Measurements from ENCODE around the gene RNASE8. TPM values are rescaled to one million over a fixed set of nuclear protein-coding genes. Genes with fewer than 3 reads are reported as not detected.

RNASE8 gene
- total and polyA plus RNA-seq, 3 experiments from 2014 or later: not detected

DNA sequence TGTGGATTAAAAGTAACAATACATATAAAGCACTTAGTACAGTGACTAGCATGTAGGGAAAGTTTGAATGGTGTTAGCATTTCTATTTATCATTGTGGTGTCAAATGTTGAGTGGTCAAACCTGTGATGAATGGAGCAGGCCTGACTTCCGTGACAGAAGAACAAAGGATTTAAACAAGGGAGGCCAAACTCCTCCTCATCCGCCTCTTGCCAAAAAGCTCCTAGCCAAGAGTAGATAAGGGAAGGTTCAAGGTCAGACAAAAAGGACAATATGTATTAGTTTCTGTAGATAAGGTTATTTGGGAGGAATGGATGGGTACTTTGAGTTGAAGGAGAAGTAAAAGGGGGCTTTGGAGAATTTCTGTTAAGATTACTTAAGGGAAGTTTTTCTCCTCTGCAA is 9.0 kb upstream of the RNASE8 start:
- no peak for DNase-seq
- H3K4me3 ChIP-seq (ENCODE audit: low read length): no peak overlapping the region
- H3K27ac ChIP-seq (ENCODE audit: low read depth, low read length): no peak overlapping the region
- peaks cover 11 to 47% of the 10 kb centered on the region in 2 donors for H3K27me3 Mint-ChIP-seq
- ChIA-PET POLR2A (no interaction called here), CTCF (interaction anchor here (2.5 to 2.7 kb wide), 2 partner anchors 33 to 44 kb away, joined by 8 to 18 read pairs; no protein-coding TSS in a partner anchor)
- H3K4me3 Mint-ChIP-seq: no peak overlapping the region
- H3K4me1 Mint-ChIP-seq: peaks cover 6 to 11% (median 9%) of the 10 kb centered on the region in 3 donors
- no peaks in the 10 kb centered on the region for H3K36me3 Mint-ChIP-seq
- H3K4me1 ChIP-seq (ENCODE audit: insufficient read depth, low read length): peaks cover 6% of the 10 kb centered on the region
- H3K36me3 ChIP-seq (ENCODE audit: insufficient read depth, low read length): no peaks in the 10 kb centered on the region
- H3K9me3 Mint-ChIP-seq: no peaks in the 10 kb centered on the region
- H3K27me3 ChIP-seq (ENCODE audit: insufficient read depth, low read length, poor library complexity, severe bottlenecking): no peaks in the 10 kb centered on the region
- no peak overlapping the region for H3K27ac Mint-ChIP-seq
- H3K9me3 ChIP-seq (ENCODE audit: low read length): no peaks in the 10 kb centered on the region

DNA sequence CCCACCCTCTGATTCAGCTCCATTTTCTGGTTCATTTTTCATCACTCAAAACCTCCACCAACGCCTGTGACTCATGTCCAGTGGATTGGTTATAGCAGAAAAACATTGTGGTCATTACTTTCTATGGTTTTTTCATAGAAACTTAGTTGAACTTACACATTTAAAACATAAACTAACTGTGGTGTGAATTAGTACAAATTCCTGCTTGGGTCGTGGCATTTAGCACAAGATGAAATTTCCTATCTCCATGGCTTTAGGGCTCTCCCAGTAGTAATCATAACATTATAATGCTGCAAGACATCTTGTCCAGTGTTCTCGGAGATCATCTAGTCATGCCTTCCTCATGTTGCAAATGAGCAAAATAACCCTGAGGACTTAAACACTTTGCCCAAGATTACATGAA is 8.3 kb upstream of the RNASE8 start:
- Mint-ChIP-seq H3K36me3 (no peaks in the 10 kb centered on the region), H3K27ac (no peak overlapping the region), H3K27me3 (peaks cover 8 to 47% of the 10 kb centered on the region in 2 donors), H3K4me3 (no peak overlapping the region), H3K4me1 (peaks cover 4 to 8% (median 6%) of the 10 kb centered on the region in 3 donors), H3K9me3 (no peaks in the 10 kb centered on the region)
- no peaks in the 10 kb centered on the region for H3K27me3 ChIP-seq (ENCODE audit: insufficient read depth, low read length, poor library complexity, severe bottlenecking)
- no peak for DNase-seq
- H3K9me3 ChIP-seq (ENCODE audit: low read length): no peaks in the 10 kb centered on the region
- peaks cover 3% of the 10 kb centered on the region for H3K4me1 ChIP-seq (ENCODE audit: insufficient read depth, low read length)
- H3K36me3 ChIP-seq (ENCODE audit: insufficient read depth, low read length): no peaks in the 10 kb centered on the region
- H3K4me3 ChIP-seq (ENCODE audit: low read length): no peak overlapping the region
- POLR2A ChIA-PET: no interaction called here
- no peak overlapping the region for H3K27ac ChIP-seq (ENCODE audit: low read depth, low read length)
- CTCF ChIA-PET: interaction anchor here (2.5 to 2.7 kb wide), 2 partner anchors 34 to 43 kb away, joined by 8 to 18 read pairs; no protein-coding TSS in a partner anchor

DNA sequence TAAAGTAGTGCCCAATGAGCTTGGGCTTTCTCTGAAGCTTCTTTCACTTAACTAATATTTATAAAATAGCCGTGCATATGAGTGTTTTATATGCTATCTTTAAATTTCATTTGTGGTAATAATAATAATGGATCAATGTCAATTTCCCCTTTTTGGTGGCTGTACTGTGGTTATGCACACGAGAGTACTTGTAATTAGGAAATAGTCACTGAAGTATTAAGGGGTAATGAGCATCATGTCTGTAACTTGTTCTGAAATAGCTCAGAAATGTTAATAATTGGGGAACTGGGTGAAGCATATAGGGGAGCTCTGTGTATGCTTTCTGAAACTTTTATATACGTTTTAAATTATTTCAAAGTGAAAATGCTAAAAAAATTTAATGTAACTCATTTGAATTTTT is 7.0 kb upstream of the RNASE8 start:
- Histone ChIP-seq H3K27me3 (ENCODE audit: insufficient read depth, low read length, poor library complexity, severe bottlenecking) (no peaks in the 10 kb centered on the region), H3K27ac (ENCODE audit: low read depth, low read length) (no peak overlapping the region), H3K9me3 (ENCODE audit: low read length) (no peaks in the 10 kb centered on the region), H3K4me1 (ENCODE audit: insufficient read depth, low read length) (no peaks in the 10 kb centered on the region), H3K4me3 (ENCODE audit: low read length) (no peak overlapping the region), H3K36me3 (ENCODE audit: insufficient read depth, low read length) (no peaks in the 10 kb centered on the region)
- no peaks in the 10 kb centered on the region for H3K36me3 Mint-ChIP-seq
- no peaks in the 10 kb centered on the region for H3K4me1 Mint-ChIP-seq
- CTCF ChIA-PET: interaction anchor here (1.2 to 2.2 kb wide), 2 partner anchors 33 to 36 kb away, joined by 3 to 8 read pairs; no protein-coding TSS in a partner anchor
- POLR2A ChIA-PET: no interaction called here
- peaks cover 8 to 35% of the 10 kb centered on the region in 2 donors for H3K27me3 Mint-ChIP-seq
- H3K4me3 Mint-ChIP-seq: no peak overlapping the region
- H3K27ac Mint-ChIP-seq: no peak overlapping the region
- no peak for DNase-seq
- H3K9me3 Mint-ChIP-seq: no peaks in the 10 kb centered on the region

DNA sequence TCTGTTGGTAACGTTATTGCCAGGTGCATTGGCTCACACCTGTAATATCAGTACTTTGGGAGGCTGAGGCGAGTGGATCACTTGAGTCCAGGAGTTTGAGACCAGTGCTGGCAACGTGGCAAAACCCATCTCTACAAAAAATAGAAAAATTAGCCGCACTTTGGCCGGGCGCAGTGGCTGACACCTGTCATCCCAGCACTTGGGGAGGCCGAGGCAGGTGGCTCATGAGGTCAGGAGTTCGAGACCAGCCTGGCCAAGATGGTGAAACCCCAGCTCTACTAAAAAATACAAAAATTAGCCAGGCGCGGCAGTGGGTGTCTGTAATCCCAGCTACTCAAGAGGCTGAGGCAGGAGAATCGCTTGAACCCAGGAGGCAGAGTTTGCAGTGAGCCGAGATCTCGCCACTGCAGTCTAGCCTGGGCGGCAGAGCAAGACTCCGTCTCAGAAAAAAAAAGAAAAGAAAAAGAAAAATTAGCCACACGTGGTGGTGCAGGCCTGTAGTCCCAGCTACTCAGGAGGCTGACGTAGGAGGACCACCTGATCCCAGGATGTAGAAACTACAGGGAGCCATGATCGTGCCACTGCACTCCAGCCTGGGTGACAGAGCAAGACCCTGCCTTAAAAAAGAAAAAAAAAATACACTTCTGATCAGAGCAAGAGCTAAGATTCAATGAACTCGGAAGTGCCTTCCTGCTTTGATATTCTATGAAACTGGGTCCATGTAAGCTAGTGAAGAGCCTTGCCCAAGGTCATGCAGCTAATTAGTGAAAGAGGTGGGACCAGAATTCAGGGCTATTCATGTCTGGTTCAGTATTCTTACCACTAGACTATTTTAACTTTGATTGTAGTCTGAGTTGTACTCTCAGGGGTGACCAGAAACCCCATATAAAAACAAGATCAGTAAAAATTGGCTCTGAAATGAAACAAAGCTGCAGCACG is 4.2 kb upstream of the RNASE8 start:
- Mint-ChIP-seq H3K27me3 (peaks cover 4 to 25% of the 10 kb centered on the region in 2 donors), H3K27ac (no peak overlapping the region), H3K4me1 (no peaks in the 10 kb centered on the region), H3K9me3 (no peaks in the 10 kb centered on the region), H3K36me3 (no peaks in the 10 kb centered on the region), H3K4me3 (no peak overlapping the region)
- no peaks in the 10 kb centered on the region for H3K9me3 ChIP-seq (ENCODE audit: low read length)
- no peaks in the 10 kb centered on the region for H3K4me1 ChIP-seq (ENCODE audit: insufficient read depth, low read length)
- H3K4me3 ChIP-seq (ENCODE audit: low read length): no peak overlapping the region
- H3K36me3 ChIP-seq (ENCODE audit: insufficient read depth, low read length): no peaks in the 10 kb centered on the region
- no peak for DNase-seq
- no peaks in the 10 kb centered on the region for H3K27me3 ChIP-seq (ENCODE audit: insufficient read depth, low read length, poor library complexity, severe bottlenecking)
- ChIA-PET CTCF (interaction anchor here (1.1 kb wide), 1 partner anchor 39 kb away, joined by 4 read pairs; no protein-coding TSS in a partner anchor), POLR2A (no interaction called here)
- no peak overlapping the region for H3K27ac ChIP-seq (ENCODE audit: low read depth, low read length)

DNA sequence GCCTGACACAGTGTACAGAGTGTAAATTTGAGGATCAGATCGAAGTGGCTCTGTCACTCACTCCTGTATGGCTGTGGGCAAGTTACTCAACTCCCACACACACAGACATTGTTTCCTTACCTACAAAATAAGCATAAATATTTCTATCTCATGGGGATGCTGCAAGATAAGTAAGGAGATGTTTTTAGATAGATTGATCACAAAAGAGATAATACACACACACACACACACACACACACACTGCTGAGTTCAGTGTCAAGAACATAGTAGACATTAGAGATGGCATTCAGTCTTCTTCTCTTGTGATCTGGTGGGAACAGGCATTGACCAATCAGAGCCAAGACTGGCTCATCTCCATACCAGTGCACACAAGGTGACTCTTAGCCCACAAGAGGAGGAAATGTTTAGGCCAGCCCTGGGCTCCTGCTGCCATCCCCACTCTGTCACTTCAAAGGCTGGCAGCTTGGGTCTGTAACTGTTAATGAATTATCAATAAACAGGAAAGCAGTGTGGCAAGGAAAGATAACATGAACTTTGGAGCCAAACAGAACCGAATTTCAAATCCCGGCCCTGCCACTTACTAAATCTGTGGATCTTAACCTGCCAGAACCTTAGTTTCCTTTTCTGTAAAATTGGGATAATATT is 3.4 kb upstream of the RNASE8 start:
- no peaks in the 10 kb centered on the region for H3K4me1 ChIP-seq (ENCODE audit: insufficient read depth, low read length)
- H3K36me3 ChIP-seq (ENCODE audit: insufficient read depth, low read length): no peaks in the 10 kb centered on the region
- no peaks in the 10 kb centered on the region for H3K9me3 ChIP-seq (ENCODE audit: low read length)
- no peak overlapping the region for H3K4me3 Mint-ChIP-seq
- no peak overlapping the region for H3K4me3 ChIP-seq (ENCODE audit: low read length)
- ChIA-PET POLR2A (no interaction called here), CTCF (interaction anchor here (1.1 kb wide), 1 partner anchor 40 kb away, joined by 4 read pairs; no protein-coding TSS in a partner anchor)
- peaks cover 5 to 21% of the 10 kb centered on the region in 2 donors for H3K27me3 Mint-ChIP-seq
- no peak for DNase-seq
- H3K9me3 Mint-ChIP-seq: no peaks in the 10 kb centered on the region
- H3K27ac ChIP-seq (ENCODE audit: low read depth, low read length): no peak overlapping the region
- no peaks in the 10 kb centered on the region for H3K27me3 ChIP-seq (ENCODE audit: insufficient read depth, low read length, poor library complexity, severe bottlenecking)
- no peaks in the 10 kb centered on the region for H3K4me1 Mint-ChIP-seq
- H3K36me3 Mint-ChIP-seq: no peaks in the 10 kb centered on the region
- H3K27ac Mint-ChIP-seq: no peak overlapping the region

DNA sequence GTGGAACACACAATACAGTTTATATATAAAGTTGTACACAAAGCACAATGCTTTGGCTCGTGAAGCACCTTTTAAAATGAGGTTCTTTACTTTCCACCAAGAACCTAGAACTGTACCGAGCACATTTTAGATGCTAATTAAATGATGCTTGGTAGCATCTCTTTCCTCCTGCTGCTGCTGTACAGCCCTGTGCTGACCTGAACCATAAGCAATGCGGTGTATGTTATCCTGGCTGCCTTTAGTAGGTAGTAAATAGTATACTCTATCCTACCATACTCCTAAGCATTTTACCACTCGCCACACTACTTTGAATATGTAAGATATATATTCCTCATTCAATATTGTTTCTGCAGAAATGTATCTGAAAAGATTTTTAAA is 2.9 kb upstream of the RNASE8 start:
- no peak overlapping the region for H3K27ac Mint-ChIP-seq
- H3K9me3 ChIP-seq (ENCODE audit: low read length): no peaks in the 10 kb centered on the region
- no peak for DNase-seq
- POLR2A ChIA-PET: no interaction called here
- peaks cover 5 to 19% of the 10 kb centered on the region in 2 donors for H3K27me3 Mint-ChIP-seq
- H3K27ac ChIP-seq (ENCODE audit: low read depth, low read length): no peak overlapping the region
- no peak overlapping the region for H3K4me3 Mint-ChIP-seq
- H3K27me3 ChIP-seq (ENCODE audit: insufficient read depth, low read length, poor library complexity, severe bottlenecking): no peaks in the 10 kb centered on the region
- H3K36me3 Mint-ChIP-seq: no peaks in the 10 kb centered on the region
- no peaks in the 10 kb centered on the region for H3K4me1 ChIP-seq (ENCODE audit: insufficient read depth, low read length)
- no peaks in the 10 kb centered on the region for H3K9me3 Mint-ChIP-seq
- no peak overlapping the region for H3K4me3 ChIP-seq (ENCODE audit: low read length)
- CTCF ChIA-PET: no interaction called here
- no peaks in the 10 kb centered on the region for H3K4me1 Mint-ChIP-seq
- no peaks in the 10 kb centered on the region for H3K36me3 ChIP-seq (ENCODE audit: insufficient read depth, low read length)

DNA sequence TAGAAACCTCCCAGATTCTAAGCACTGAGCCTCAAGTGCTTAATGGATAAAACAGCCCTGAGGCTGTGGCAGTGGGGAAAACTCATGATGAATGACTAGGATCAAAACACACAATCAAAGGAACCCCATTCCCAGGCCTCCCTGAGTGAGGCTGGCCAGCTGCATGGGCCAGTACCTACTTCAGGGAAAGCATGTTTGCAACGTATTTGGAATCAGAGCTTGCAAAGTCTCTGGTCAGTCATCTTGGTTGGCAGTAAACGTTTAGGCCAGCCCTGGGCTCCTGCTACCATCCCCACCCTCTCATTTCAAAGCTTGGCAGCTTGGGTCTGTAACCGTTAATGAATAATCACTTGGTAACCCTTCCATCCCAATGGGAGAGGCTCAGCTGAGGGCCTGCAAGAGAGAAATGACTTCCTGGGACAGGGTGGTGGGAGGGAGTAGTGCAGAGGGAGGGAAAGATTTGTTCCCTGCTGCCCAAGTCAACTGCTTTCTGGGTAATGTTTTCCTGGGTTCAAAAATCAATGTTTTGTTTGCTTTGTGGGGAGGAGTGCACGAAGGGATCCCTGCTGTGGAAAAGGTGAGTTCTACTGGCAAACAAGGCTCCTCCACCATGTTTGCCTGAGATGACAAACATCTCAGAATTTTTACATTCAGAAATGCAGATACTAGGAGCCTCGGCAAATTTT is 2.0 kb upstream of the RNASE8 start:
- Histone ChIP-seq H3K4me1 (ENCODE audit: insufficient read depth, low read length) (no peaks in the 10 kb centered on the region), H3K4me3 (ENCODE audit: low read length) (no peak overlapping the region), H3K36me3 (ENCODE audit: insufficient read depth, low read length) (no peaks in the 10 kb centered on the region), H3K27ac (ENCODE audit: low read depth, low read length) (no peak overlapping the region), H3K27me3 (ENCODE audit: insufficient read depth, low read length, poor library complexity, severe bottlenecking) (no peaks in the 10 kb centered on the region), H3K9me3 (ENCODE audit: low read length) (no peaks in the 10 kb centered on the region)
- DNase-seq: no peak
- ChIA-PET CTCF (interaction anchor here (1.5 to 4.4 kb wide), 2 partner anchors 12 to 41 kb away, joined by 4 to 14 read pairs; no protein-coding TSS in a partner anchor), POLR2A (no interaction called here)
- Mint-ChIP-seq H3K36me3 (no peaks in the 10 kb centered on the region), H3K27me3 (peaks cover 7 to 19% of the 10 kb centered on the region in 2 donors), H3K9me3 (no peaks in the 10 kb centered on the region), H3K4me1 (no peaks in the 10 kb centered on the region), H3K27ac (no peak overlapping the region), H3K4me3 (no peak overlapping the region)

Data from CD8-positive, alpha-beta memory T cell (primary cell).